Measurements from ENCODE around the gene FANCE.

Gene FANCE

GRCh38 chr6:35451354-35452182 lies 570 bp upstream of the FANCE start:
- Histone ChIP-seq H3K27me3 (ENCODE audit: control insufficient read depth, insufficient read depth, low read length) (no peaks in the 10 kb centered on the region), H3K4me3 (ENCODE audit: low read length) (peak overlapping the region; percentile 92), H3K4me1 (ENCODE audit: control insufficient read depth, insufficient read depth, low read length) (peaks cover 30% of the 10 kb centered on the region), H3K9ac (ENCODE audit: low read depth, low read length) (no peak overlapping the region), H3K4me2 (ENCODE audit: low read length) (peak overlapping the region; percentile 97), H3K36me3 (ENCODE audit: insufficient read depth, low read length) (peaks cover 7% of the 10 kb centered on the region), H3K9me3 (replicated peaks; ENCODE audit: low read length) (no peaks in the 10 kb centered on the region)

GRCh38 chr6:35453236-35453635 lies 1.1 kb downstream of the FANCE start:
- Histone ChIP-seq H3K9me3 (replicated peaks; ENCODE audit: low read length) (no peaks in the 10 kb centered on the region), H3K36me3 (ENCODE audit: insufficient read depth, low read length) (peaks cover 15% of the 10 kb centered on the region), H3K9ac (ENCODE audit: low read depth, low read length) (peak overlapping the region; percentile 83), H3K4me2 (ENCODE audit: low read length) (peak overlapping the region; percentile 97), H3K4me3 (ENCODE audit: low read length) (peak overlapping the region; percentile 92), H3K27me3 (ENCODE audit: control insufficient read depth, insufficient read depth, low read length) (no peaks in the 10 kb centered on the region), H3K4me1 (ENCODE audit: control insufficient read depth, insufficient read depth, low read length) (peaks cover 30% of the 10 kb centered on the region)

- H3K9ac ChIP-seq (ENCODE audit: low read depth, low read length) = no peak overlapping the region
- peaks cover 24% of the 10 kb centered on the region for H3K36me3 ChIP-seq (ENCODE audit: insufficient read depth, low read length)
- H3K27me3 ChIP-seq (ENCODE audit: control insufficient read depth, insufficient read depth, low read length) = no peaks in the 10 kb centered on the region
- H3K4me2 ChIP-seq (ENCODE audit: low read length) = peak overlapping the region; percentile 97
- peaks cover 30% of the 10 kb centered on the region for H3K4me1 ChIP-seq (ENCODE audit: control insufficient read depth, insufficient read depth, low read length)
- H3K9me3 ChIP-seq (replicated peaks; ENCODE audit: low read length) = no peaks in the 10 kb centered on the region
- no peak overlapping the region for H3K4me3 ChIP-seq (ENCODE audit: low read length)
Observed at GRCh38 chr6:35454391-35455110, 2.4 kb downstream of the FANCE start.

GRCh38 chr6:35457907-35458306 lies 5.8 kb downstream of the FANCE start:
- peaks cover 28% of the 10 kb centered on the region for H3K36me3 ChIP-seq (ENCODE audit: insufficient read depth, low read length)
- no peaks in the 10 kb centered on the region for H3K9me3 ChIP-seq (replicated peaks; ENCODE audit: low read length)
- peaks cover 21% of the 10 kb centered on the region for H3K4me1 ChIP-seq (ENCODE audit: control insufficient read depth, insufficient read depth, low read length)
- H3K27me3 ChIP-seq (ENCODE audit: control insufficient read depth, insufficient read depth, low read length) = no peaks in the 10 kb centered on the region
- H3K9ac ChIP-seq (ENCODE audit: low read depth, low read length) = no peak overlapping the region
- H3K4me3 ChIP-seq (ENCODE audit: low read length) = no peak overlapping the region
- H3K4me2 ChIP-seq (ENCODE audit: low read length) = no peak overlapping the region

GRCh38 chr6:35461270-35461669 lies 9.1 kb downstream of the FANCE start:
- no peaks in the 10 kb centered on the region for H3K4me1 ChIP-seq (ENCODE audit: control insufficient read depth, insufficient read depth, low read length)
- H3K27me3 ChIP-seq (ENCODE audit: control insufficient read depth, insufficient read depth, low read length) = no peaks in the 10 kb centered on the region
- H3K4me2 ChIP-seq (ENCODE audit: low read length) = no peak overlapping the region
- H3K4me3 ChIP-seq (ENCODE audit: low read length) = no peak overlapping the region
- H3K36me3 ChIP-seq (ENCODE audit: insufficient read depth, low read length) = peaks cover 24% of the 10 kb centered on the region
- H3K9ac ChIP-seq (ENCODE audit: low read depth, low read length) = no peak overlapping the region
- no peaks in the 10 kb centered on the region for H3K9me3 ChIP-seq (replicated peaks; ENCODE audit: low read length)

- H3K4me3 ChIP-seq (ENCODE audit: low read length) = no peak overlapping the region
Observed at GRCh38 chr6:35463292-35463691, 11.2 kb downstream of the FANCE start.

GRCh38 chr6:35465646-35466045 lies 13.5 kb downstream of the FANCE start:
- Histone ChIP-seq H3K4me1 (ENCODE audit: control insufficient read depth, insufficient read depth, low read length) (peaks cover 14% of the 10 kb centered on the region), H3K27me3 (ENCODE audit: control insufficient read depth, insufficient read depth, low read length) (no peaks in the 10 kb centered on the region), H3K4me3 (ENCODE audit: low read length) (no peak overlapping the region), H3K9ac (ENCODE audit: low read depth, low read length) (no peak overlapping the region), H3K9me3 (replicated peaks; ENCODE audit: low read length) (no peaks in the 10 kb centered on the region), H3K4me2 (ENCODE audit: low read length) (no peak overlapping the region), H3K36me3 (ENCODE audit: insufficient read depth, low read length) (peaks cover 29% of the 10 kb centered on the region)

More at GRCh38 chr6:35463292-35463691, 11.2 kb downstream of the FANCE start:
- Histone ChIP-seq H3K4me1 (ENCODE audit: control insufficient read depth, insufficient read depth, low read length) (peaks cover 6% of the 10 kb centered on the region), H3K36me3 (ENCODE audit: insufficient read depth, low read length) (peaks cover 18% of the 10 kb centered on the region), H3K9ac (ENCODE audit: low read depth, low read length) (no peak overlapping the region), H3K9me3 (replicated peaks; ENCODE audit: low read length) (no peaks in the 10 kb centered on the region), H3K4me2 (ENCODE audit: low read length) (no peak overlapping the region), H3K27me3 (ENCODE audit: control insufficient read depth, insufficient read depth, low read length) (no peaks in the 10 kb centered on the region)

- Histone ChIP-seq H3K9me3 (replicated peaks; ENCODE audit: low read length) (no peaks in the 10 kb centered on the region), H3K4me3 (ENCODE audit: low read length) (peak within 1 kb of the TSS; percentile 95), H3K4me1 (ENCODE audit: control insufficient read depth, insufficient read depth, low read length) (peaks cover 31% of the 10 kb centered on the region), H3K9ac (ENCODE audit: low read depth, low read length) (peak within 1 kb of the TSS; percentile 100), H3K36me3 (ENCODE audit: insufficient read depth, low read length) (peaks cover 57% of the 10 kb centered on the region), H3K4me2 (ENCODE audit: low read length) (peak within 1 kb of the TSS; percentile 91), H3K27me3 (ENCODE audit: control insufficient read depth, insufficient read depth, low read length) (no peaks in the 10 kb centered on the region)
Observed at GRCh38 chr6:35468181-35468979, 16.2 kb downstream of the FANCE start, which contains the start of gene RPL10A. Gene RPL10A (plus strand): TSS chr6:35468401. CDS start chr6:35468435, 34 bp downstream.

GRCh38 chr6:35468980-35469750 lies 17.0 kb downstream of the FANCE start:
- H3K4me1 ChIP-seq (ENCODE audit: control insufficient read depth, insufficient read depth, low read length) = peaks cover 31% of the 10 kb centered on the region
- H3K4me3 ChIP-seq (ENCODE audit: low read length) = peak overlapping the region; percentile 95
- H3K36me3 ChIP-seq (ENCODE audit: insufficient read depth, low read length) = peaks cover 57% of the 10 kb centered on the region
- peak overlapping the region; percentile 91 for H3K4me2 ChIP-seq (ENCODE audit: low read length)
- no peaks in the 10 kb centered on the region for H3K27me3 ChIP-seq (ENCODE audit: control insufficient read depth, insufficient read depth, low read length)
- H3K9me3 ChIP-seq (replicated peaks; ENCODE audit: low read length) = no peaks in the 10 kb centered on the region
- peak overlapping the region; percentile 100 for H3K9ac ChIP-seq (ENCODE audit: low read depth, low read length)

GRCh38 chr6:35469751-35470662 lies 17.9 kb downstream of the FANCE start:
- Histone ChIP-seq H3K36me3 (ENCODE audit: insufficient read depth, low read length) (peaks cover 66% of the 10 kb centered on the region), H3K27me3 (ENCODE audit: control insufficient read depth, insufficient read depth, low read length) (no peaks in the 10 kb centered on the region), H3K4me3 (ENCODE audit: low read length) (peak overlapping the region; percentile 95), H3K9me3 (replicated peaks; ENCODE audit: low read length) (no peaks in the 10 kb centered on the region), H3K4me1 (ENCODE audit: control insufficient read depth, insufficient read depth, low read length) (peaks cover 31% of the 10 kb centered on the region), H3K9ac (ENCODE audit: low read depth, low read length) (peak overlapping the region; percentile 100), H3K4me2 (ENCODE audit: low read length) (peak overlapping the region; percentile 91)
